ENCODE data around the gene ARHGEF35.
"Not testable (repeated sequence)": the region's sequence is repeated elsewhere in the genome, so short reads cannot be mapped to it uniquely, and the experiment has no call there.

- TF ChIP-seq, protein P1, sequence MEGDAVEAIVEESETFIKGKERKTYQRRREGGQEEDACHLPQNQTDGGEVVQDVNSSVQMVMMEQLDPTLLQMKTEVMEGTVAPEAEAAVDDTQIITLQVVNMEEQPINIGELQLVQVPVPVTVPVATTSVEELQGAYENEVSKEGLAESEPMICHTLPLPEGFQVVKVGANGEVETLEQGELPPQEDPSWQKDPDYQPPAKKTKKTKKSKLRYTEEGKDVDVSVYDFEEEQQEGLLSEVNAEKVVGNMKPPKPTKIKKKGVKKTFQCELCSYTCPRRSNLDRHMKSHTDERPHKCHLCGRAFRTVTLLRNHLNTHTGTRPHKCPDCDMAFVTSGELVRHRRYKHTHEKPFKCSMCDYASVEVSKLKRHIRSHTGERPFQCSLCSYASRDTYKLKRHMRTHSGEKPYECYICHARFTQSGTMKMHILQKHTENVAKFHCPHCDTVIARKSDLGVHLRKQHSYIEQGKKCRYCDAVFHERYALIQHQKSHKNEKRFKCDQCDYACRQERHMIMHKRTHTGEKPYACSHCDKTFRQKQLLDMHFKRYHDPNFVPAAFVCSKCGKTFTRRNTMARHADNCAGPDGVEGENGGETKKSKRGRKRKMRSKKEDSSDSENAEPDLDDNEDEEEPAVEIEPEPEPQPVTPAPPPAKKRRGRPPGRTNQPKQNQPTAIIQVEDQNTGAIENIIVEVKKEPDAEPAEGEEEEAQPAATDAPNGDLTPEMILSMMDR (IDR thresholded peaks at IDR 0.05): not testable (repeated sequence)
- TF ChIP-seq POLR2A (IDR thresholded peaks at IDR 0.05): not testable (repeated sequence)
Measured at GRCh38 chr7:144188578-144189171, 7.0 kb downstream of the ARHGEF35 start.
